Suprapubic skin (tissue), 3 donors: Measurements from ENCODE around the gene GSX2.

Experiments
- CTCF ChIP-seq, 2 donors: fragments of 200-600 bp in 1 of 2; fragments of 450-650 bp in 1 of 2; sonication (generic) in 1 of 2; IDR thresholded peaks; one replicate each; pipeline ENCODE4 v1.5.1; 2016 to 2019; ENCODE audit warnings: antibody characterized with exemption in 2 of 2, mild to moderate bottlenecking in 1 of 2, moderate library complexity in 1 of 2
- POLR2AphosphoS5 ChIP-seq, 3 donors: sonication (generic); formaldehyde crosslinking; IDR thresholded peaks; one replicate each; pipeline ENCODE4 v1.6.1; 2017; ENCODE audit warnings: antibody characterized with exemption in 3 of 3

GRCh38 chr4:54067166-54067565, 32.8 kb upstream of the GSX2 start:
- no peak for TF ChIP-seq POLR2AphosphoS5 (IDR thresholded peaks at IDR 0.05)
- no peak for TF ChIP-seq CTCF (IDR thresholded peaks at IDR 0.05)
